ENCODE results near the gene CD300LG. TPM values are rescaled to one million over a fixed set of nuclear protein-coding genes. Genes with fewer than 3 reads are reported as not detected.

CD300LG gene
- total RNA-seq, 1 experiment from 2014 or later = not detected

GRCh38 chr17:43816336-43817320 is 30.3 kb upstream of the CD300LG start:
- DNase-seq = no peak
- H3K9me3 ChIP-seq = no peaks in the 10 kb centered on the region
- TF ChIP-seq, protein P1, sequence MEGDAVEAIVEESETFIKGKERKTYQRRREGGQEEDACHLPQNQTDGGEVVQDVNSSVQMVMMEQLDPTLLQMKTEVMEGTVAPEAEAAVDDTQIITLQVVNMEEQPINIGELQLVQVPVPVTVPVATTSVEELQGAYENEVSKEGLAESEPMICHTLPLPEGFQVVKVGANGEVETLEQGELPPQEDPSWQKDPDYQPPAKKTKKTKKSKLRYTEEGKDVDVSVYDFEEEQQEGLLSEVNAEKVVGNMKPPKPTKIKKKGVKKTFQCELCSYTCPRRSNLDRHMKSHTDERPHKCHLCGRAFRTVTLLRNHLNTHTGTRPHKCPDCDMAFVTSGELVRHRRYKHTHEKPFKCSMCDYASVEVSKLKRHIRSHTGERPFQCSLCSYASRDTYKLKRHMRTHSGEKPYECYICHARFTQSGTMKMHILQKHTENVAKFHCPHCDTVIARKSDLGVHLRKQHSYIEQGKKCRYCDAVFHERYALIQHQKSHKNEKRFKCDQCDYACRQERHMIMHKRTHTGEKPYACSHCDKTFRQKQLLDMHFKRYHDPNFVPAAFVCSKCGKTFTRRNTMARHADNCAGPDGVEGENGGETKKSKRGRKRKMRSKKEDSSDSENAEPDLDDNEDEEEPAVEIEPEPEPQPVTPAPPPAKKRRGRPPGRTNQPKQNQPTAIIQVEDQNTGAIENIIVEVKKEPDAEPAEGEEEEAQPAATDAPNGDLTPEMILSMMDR (IDR thresholded peaks at IDR 0.05; ENCODE audit: insufficient read depth in 1 of 2, low read depth in 1 of 2, low read length in 1 of 2, severe bottlenecking in 1 of 2, unreplicated experiment in 1 of 2) = no peak
- CTCF ChIA-PET = interaction anchor here (0.6 to 0.9 kb wide), 2 partner anchors 25 to 29 kb away, joined by 3 read pairs; no protein-coding TSS in a partner anchor
- H3K4me3 ChIP-seq (ENCODE audit: low read depth, low read length) = no peak overlapping the region
- peaks cover 6% of the 10 kb centered on the region; the same call in 1 of the 2 replicates for H3K4me1 ChIP-seq
- H3K9me3 Mint-ChIP-seq (ENCODE audit: unreplicated experiment) = no peaks in the 10 kb centered on the region
- H3K27me3 Mint-ChIP-seq (ENCODE audit: insufficient read depth, unreplicated experiment) = no peaks in the 10 kb centered on the region
- BruUV-seq (replicated peaks) = no TSS peak
- intact Hi-C loops (cut with micrococcal nuclease; ENCODE audit: unreplicated experiment) = no loop called here
- H3K36me3 ChIP-seq (ENCODE audit: control insufficient read depth, insufficient read depth, low read length) = no peaks in the 10 kb centered on the region
- H3K27ac Mint-ChIP-seq (ENCODE audit: unreplicated experiment) = no peak overlapping the region
- H3K36me3 Mint-ChIP-seq (ENCODE audit: insufficient read depth, unreplicated experiment) = no peaks in the 10 kb centered on the region
- POLR2A ChIA-PET = interaction anchor here (0.6 kb wide), 1 partner anchor 350 kb away, joined by 3 read pairs; no protein-coding TSS in a partner anchor
- H3K4me3 Mint-ChIP-seq (ENCODE audit: unreplicated experiment) = no peak overlapping the region
- H3K27me3 ChIP-seq (replicated peaks; ENCODE audit: control insufficient read depth, insufficient read depth, low read length) = no peaks in the 10 kb centered on the region
- H3K4me1 Mint-ChIP-seq (ENCODE audit: low read depth, unreplicated experiment) = peaks cover 8% of the 10 kb centered on the region

- CTCF ChIA-PET = interaction anchor here (0.6 to 2.3 kb wide), 3 partner anchors 28 to 120 kb away, joined by 5 to 13 read pairs (median 11); no protein-coding TSS in a partner anchor
- H3K4me3 Mint-ChIP-seq (ENCODE audit: unreplicated experiment) = no peak overlapping the region
- H3K9me3 Mint-ChIP-seq (ENCODE audit: unreplicated experiment) = no peaks in the 10 kb centered on the region
- H3K27ac Mint-ChIP-seq (ENCODE audit: unreplicated experiment) = no peak overlapping the region
- Histone ChIP-seq H3K4me3 (ENCODE audit: low read depth, low read length) (no peak overlapping the region), H3K36me3 (ENCODE audit: control insufficient read depth, insufficient read depth, low read length) (no peaks in the 10 kb centered on the region), H3K4me1 (peaks cover 6% of the 10 kb centered on the region; the same call in 1 of the 2 replicates), H3K9me3 (no peaks in the 10 kb centered on the region), H3K27me3 (replicated peaks; ENCODE audit: control insufficient read depth, insufficient read depth, low read length) (no peaks in the 10 kb centered on the region)
- peaks cover 8% of the 10 kb centered on the region for H3K4me1 Mint-ChIP-seq (ENCODE audit: low read depth, unreplicated experiment)
- H3K27me3 Mint-ChIP-seq (ENCODE audit: insufficient read depth, unreplicated experiment) = no peaks in the 10 kb centered on the region
- TF ChIP-seq, protein P1 (IDR thresholded peaks at IDR 0.05; ENCODE audit: insufficient read depth in 1 of 2, low read depth in 1 of 2, low read length in 1 of 2, severe bottlenecking in 1 of 2, unreplicated experiment in 1 of 2) = no peak
- intact Hi-C loops (cut with micrococcal nuclease; ENCODE audit: unreplicated experiment) = no loop called here
- BruUV-seq (replicated peaks) = no TSS peak
- DNase-seq = no peak
- POLR2A ChIA-PET = interaction anchor here (0.6 kb wide), 1 partner anchor 400 kb away, joined by 3 read pairs; no protein-coding TSS in a partner anchor
- no peaks in the 10 kb centered on the region for H3K36me3 Mint-ChIP-seq (ENCODE audit: insufficient read depth, unreplicated experiment)
Measured at GRCh38 chr17:43817826-43818225, 29.1 kb upstream of the CD300LG start.

GRCh38 chr17:43818966-43819365 is 28.0 kb upstream of the CD300LG start:
- TF ChIP-seq, protein P1 (IDR thresholded peaks at IDR 0.05; ENCODE audit: insufficient read depth in 1 of 2, low read depth in 1 of 2, low read length in 1 of 2, severe bottlenecking in 1 of 2, unreplicated experiment in 1 of 2) = no peak
- Mint-ChIP-seq H3K27me3 (ENCODE audit: insufficient read depth, unreplicated experiment) (no peaks in the 10 kb centered on the region), H3K36me3 (ENCODE audit: insufficient read depth, unreplicated experiment) (no peaks in the 10 kb centered on the region), H3K27ac (ENCODE audit: unreplicated experiment) (no peak overlapping the region), H3K4me3 (ENCODE audit: unreplicated experiment) (no peak overlapping the region), H3K9me3 (ENCODE audit: unreplicated experiment) (no peaks in the 10 kb centered on the region), H3K4me1 (ENCODE audit: low read depth, unreplicated experiment) (peaks cover 8% of the 10 kb centered on the region)
- H3K4me3 ChIP-seq (ENCODE audit: low read depth, low read length) = no peak overlapping the region
- intact Hi-C loops (cut with micrococcal nuclease; ENCODE audit: unreplicated experiment) = no loop called here
- no peaks in the 10 kb centered on the region for H3K27me3 ChIP-seq (replicated peaks; ENCODE audit: control insufficient read depth, insufficient read depth, low read length)
- H3K4me1 ChIP-seq = peaks cover 6% of the 10 kb centered on the region; the same call in 1 of the 2 replicates
- no TSS peak for BruUV-seq (replicated peaks)
- H3K9me3 ChIP-seq = no peaks in the 10 kb centered on the region
- DNase-seq = no peak
- POLR2A ChIA-PET = no interaction called here
- no peaks in the 10 kb centered on the region for H3K36me3 ChIP-seq (ENCODE audit: control insufficient read depth, insufficient read depth, low read length)
- CTCF ChIA-PET = interaction anchor here (2.3 kb wide), 1 partner anchor 27 kb away, joined by 11 read pairs; no protein-coding TSS in a partner anchor

Measured in Caco-2 (cell line).